ENCODE results near the gene IPO4. TPM values are rescaled to one million over a fixed set of nuclear protein-coding genes. Genes with fewer than 3 reads are reported as not detected.
"Not testable (repeated sequence)": the region's sequence is repeated elsewhere in the genome, so short reads cannot be mapped to it uniquely, and the experiment has no call there.

IPO4 gene
- total RNA-seq, 2 donors from 2014 or later, result 42.6 to 44.5 TPM

GRCh38 chr14:24224618-24225071, 36.0 kb upstream of the IPO4 start:
- WGBS, result 88% methylated on average over 7 of the region's 7 CpGs
- no peak for TF ChIP-seq POLR2AphosphoS5 (IDR thresholded peaks at IDR 0.05)
- no peak for TF ChIP-seq CTCF (IDR thresholded peaks at IDR 0.05)
- no peak for TF ChIP-seq POLR2A (IDR thresholded peaks at IDR 0.05)
- no peaks in the 10 kb centered on the region for H3K27me3 ChIP-seq (replicated peaks; ENCODE audit: insufficient read depth)
- H3K27ac ChIP-seq, result no peak overlapping the region
- no peak overlapping the region for H3K4me3 ChIP-seq
- intact Hi-C loops (cut with DNase I), result no loop called here
- no peaks in the 10 kb centered on the region for H3K9me3 ChIP-seq
- no peak for DNase-seq (ENCODE audit: low spot score)
- H3K36me3 ChIP-seq, result no peaks in the 10 kb centered on the region
- no peaks in the 10 kb centered on the region for H3K4me1 ChIP-seq (replicated peaks)

GRCh38 chr14:24222987-24223386, 34.4 kb upstream of the IPO4 start:
- H3K9me3 ChIP-seq; H3K27ac ChIP-seq; H3K4me1 ChIP-seq (replicated peaks); H3K36me3 ChIP-seq; DNase-seq (ENCODE audit: low spot score); intact Hi-C loops (cut with DNase I); H3K4me3 ChIP-seq; H3K27me3 ChIP-seq (replicated peaks; ENCODE audit: insufficient read depth): not testable (repeated sequence)
- WGBS, result 98% methylated on average over 4 of the region's 4 CpGs

DNA sequence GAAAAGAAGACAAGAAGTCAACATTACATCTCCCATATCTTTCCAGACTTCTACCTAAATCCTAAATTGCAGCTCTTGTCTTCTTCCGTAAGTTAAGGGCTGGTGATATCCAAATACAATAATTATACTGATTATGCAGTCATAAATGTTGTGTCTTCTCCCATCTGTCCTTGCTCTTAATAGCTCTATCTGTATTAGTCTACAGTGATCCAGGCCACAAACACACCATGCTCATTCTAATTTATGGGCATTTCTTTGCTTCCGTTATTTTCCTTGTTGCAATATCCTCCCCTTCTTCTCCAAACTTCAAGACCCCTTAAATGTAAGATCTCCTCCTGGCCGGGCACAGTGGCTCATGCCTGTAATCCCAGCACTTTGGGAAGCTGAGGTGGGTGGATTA, 30.9 kb upstream of the IPO4 start:
- H3K36me3 ChIP-seq, result no peaks in the 10 kb centered on the region
- TF ChIP-seq POLR2AphosphoS5 (IDR thresholded peaks at IDR 0.05) (no peak), CTCF (IDR thresholded peaks at IDR 0.05) (no peak), POLR2A (IDR thresholded peaks at IDR 0.05) (no peak)
- intact Hi-C loops (cut with DNase I), result no loop called here
- H3K27ac ChIP-seq, result no peak overlapping the region
- H3K27me3 ChIP-seq (replicated peaks; ENCODE audit: insufficient read depth), result no peaks in the 10 kb centered on the region
- H3K9me3 ChIP-seq, result no peaks in the 10 kb centered on the region
- DNase-seq (ENCODE audit: low spot score), result no peak
- WGBS, result 62% methylated on average over 3 of the region's 3 CpGs
- H3K4me1 ChIP-seq (replicated peaks), result no peaks in the 10 kb centered on the region
- H3K4me3 ChIP-seq, result no peak overlapping the region

- H3K36me3 ChIP-seq, result no peaks in the 10 kb centered on the region
- no peaks in the 10 kb centered on the region for H3K9me3 ChIP-seq
- intact Hi-C loops (cut with DNase I), result no loop called here
- H3K27me3 ChIP-seq (replicated peaks; ENCODE audit: insufficient read depth), result no peaks in the 10 kb centered on the region
- H3K4me1 ChIP-seq (replicated peaks), result no peaks in the 10 kb centered on the region
- WGBS, result 91% methylated on average over 4 of the region's 4 CpGs
- no peak overlapping the region for H3K4me3 ChIP-seq
- no peak for DNase-seq (ENCODE audit: low spot score)
- no peak overlapping the region for H3K27ac ChIP-seq
- TF ChIP-seq CTCF (IDR thresholded peaks at IDR 0.05) (no peak), POLR2AphosphoS5 (IDR thresholded peaks at IDR 0.05) (no peak), POLR2A (IDR thresholded peaks at IDR 0.05) (no peak)
Observed at GRCh38 chr14:24219080-24219479, 30.5 kb upstream of the IPO4 start.

- WGBS, result 95% methylated on average over 1 of the region's 1 CpG
- DNase-seq (ENCODE audit: low spot score), result not testable (repeated sequence)
Observed at GRCh38 chr14:24216876-24217275, 28.3 kb upstream of the IPO4 start.

GRCh38 chr14:24216345-24216699, 27.7 kb upstream of the IPO4 start:
- Histone ChIP-seq H3K36me3 (no peaks in the 10 kb centered on the region), H3K27me3 (replicated peaks; ENCODE audit: insufficient read depth) (no peaks in the 10 kb centered on the region), H3K9me3 (no peaks in the 10 kb centered on the region), H3K4me3 (no peak overlapping the region), H3K4me1 (replicated peaks) (no peaks in the 10 kb centered on the region), H3K27ac (peak overlapping the region; percentile 83 to 88)
- no peak for TF ChIP-seq POLR2A (IDR thresholded peaks at IDR 0.05)
- no peak for TF ChIP-seq POLR2AphosphoS5 (IDR thresholded peaks at IDR 0.05)
- TF ChIP-seq CTCF (IDR thresholded peaks at IDR 0.05), result no peak
- DNase-seq (ENCODE audit: low spot score), result no peak
- WGBS, result 86% methylated on average over 2 of the region's 2 CpGs
- intact Hi-C loops (cut with DNase I), result no loop called here

More at GRCh38 chr14:24216876-24217275, 28.3 kb upstream of the IPO4 start:
- H3K27me3 ChIP-seq (replicated peaks; ENCODE audit: insufficient read depth); intact Hi-C loops (cut with DNase I); H3K36me3 ChIP-seq; H3K9me3 ChIP-seq; H3K27ac ChIP-seq; H3K4me3 ChIP-seq; H3K4me1 ChIP-seq (replicated peaks): not testable (repeated sequence)
